H1 (cell line): ENCODE measurements around the gene PLPP2. TPM values are rescaled to one million over a fixed set of nuclear protein-coding genes. Genes with fewer than 3 reads are reported as not detected.

Experiments used
- CTCF ChIA-PET: fragments of 300-600 bp; sonication (Branson Sonifier 250); formaldehyde crosslinking; loops from one replicate; lab custom pipeline; 2021; ENCODE audit not compliant: partially characterized antibody; lab: Charles Lee
- POLR2A ChIA-PET: fragments of 300-600 bp; sonication (Branson Sonifier 250); formaldehyde crosslinking; loops from one replicate; lab custom pipeline; 2021; ENCODE audit warnings: inconsistent platforms; ENCODE audit not compliant: partially characterized antibody; lab: Charles Lee
- DNase-seq, 2 experiments: peaks; one replicate each; pipeline versions ENCODE4 v3.0.0 to v3.0.0-alpha.2; 2010 to 2022; ENCODE audit warnings: low spot score in 2 of 2, low read depth in 1 of 2, mixed read lengths in 1 of 2
- FAIRE-seq: peaks from 2 replicates; lab custom pipeline; 2011; peaks lifted over from hg19 to GRCh38; lab: Jason Lieb, UNC
- H2AFZ ChIP-seq: 2 replicates; pipeline ENCODE4 v1.8.1; 2012; ENCODE audit warnings: low read length, inconsistent platforms
- H2AK5ac ChIP-seq: 2 replicates; pipeline ENCODE4 v1.6.1; 2013; ENCODE audit warnings: low read depth, low read length
- H2BK120ac ChIP-seq: replicated peaks from 2 replicates; pipeline ENCODE3; 2013; ENCODE audit warnings: low read depth, low read length, inconsistent platforms
- H2BK12ac ChIP-seq: 2 replicates; pipeline ENCODE4 v1.6.1; 2013; ENCODE audit warnings: low read depth, low read length
- H2BK15ac ChIP-seq: 2 replicates; pipeline ENCODE4 v1.6.1; 2013; ENCODE audit warnings: low read length
- H2BK20ac ChIP-seq: 2 replicates; pipeline ENCODE4 v1.6.1; 2013; ENCODE audit warnings: low read length
- H2BK5ac ChIP-seq: 2 replicates; pipeline ENCODE4 v1.6.1; 2013; ENCODE audit warnings: low read depth, low read length
- H3K14ac ChIP-seq: 2 replicates; pipeline ENCODE4 v1.6.1; 2013; ENCODE audit warnings: inconsistent platforms; ENCODE audit not compliant: insufficient read length
- H3K18ac ChIP-seq: 2 replicates; pipeline ENCODE4 v1.6.1; 2013; ENCODE audit warnings: low read length; ENCODE audit errors: extremely low read depth
- H3K23ac ChIP-seq: 2 replicates; pipeline ENCODE4 v1.6.1; 2013; ENCODE audit warnings: inconsistent platforms; ENCODE audit not compliant: insufficient read length
- H3K23me2 ChIP-seq: 2 replicates; pipeline ENCODE4 v1.6.1; 2013; ENCODE audit warnings: low read depth, low read length
- H3K27ac ChIP-seq: 2 replicates; pipeline ENCODE4 v1.6.1; 2011; ENCODE audit warnings: low read depth, low read length, inconsistent platforms
- H3K27me3 ChIP-seq, 4 experiments: replicated peaks in 1 of 4; 1 replicate in 1 of 4; 2 replicates in 3 of 4; pipeline versions ENCODE4 v1.6.1 to v1.8.1; 2011 to 2013; ENCODE audit warnings: low read length in 3 of 4, mild to moderate bottlenecking in 3 of 4, inconsistent platforms in 2 of 4, mixed read lengths in 2 of 4, moderate library complexity in 1 of 4; ENCODE audit not compliant: control insufficient read depth in 3 of 4, insufficient read depth in 3 of 4; ENCODE audit errors: extremely low read depth in 1 of 4
- H3K36me3 ChIP-seq, 4 experiments: 2 replicates each; pipeline versions ENCODE4 v1.6.1 to v1.8.1; 2011 to 2013; ENCODE audit warnings: mild to moderate bottlenecking in 4 of 4, low read length in 3 of 4, moderate library complexity in 2 of 4, control low read depth in 1 of 4, inconsistent platforms in 1 of 4; ENCODE audit not compliant: insufficient read depth in 4 of 4, control insufficient read depth in 2 of 4
- H3K4ac ChIP-seq: replicated peaks from 2 replicates; pipeline ENCODE3; 2013; ENCODE audit warnings: low read length, low read depth, mixed read lengths, inconsistent platforms; ENCODE audit not compliant: insufficient read length
- H3K4me1 ChIP-seq, 4 experiments: replicated peaks in 1 of 4; 1 replicate in 1 of 4; 2 replicates in 3 of 4; pipeline versions ENCODE4 v1.6.1 to v1.8.1; 2011 to 2013; ENCODE audit warnings: low read length in 3 of 4, inconsistent platforms in 2 of 4, mixed read lengths in 1 of 4; ENCODE audit not compliant: insufficient read depth in 4 of 4, control insufficient read depth in 3 of 4
- H3K4me2 ChIP-seq, 2 experiments: 2 replicates each; pipeline versions ENCODE4 v1.6.1 to v1.8.1; 2011 to 2013; ENCODE audit warnings: low read depth in 2 of 2, low read length in 2 of 2, control low read depth in 1 of 2, inconsistent platforms in 1 of 2, mild to moderate bottlenecking in 1 of 2; ENCODE audit not compliant: insufficient read depth in 1 of 2
- H3K4me3 ChIP-seq, 4 experiments: fragments of 200-600, 300-600 bp in 1 of 4; sonication (generic), shearing (Covaris generic), sonication (Bioruptor Twin) in 1 of 4; 2 replicates each; pipeline versions ENCODE4 v1.5.1 to v1.8.1; 2011 to 2016; ENCODE audit warnings: low read length in 4 of 4, low read depth in 3 of 4, control low read depth in 2 of 4, inconsistent platforms in 2 of 4, mild to moderate bottlenecking in 2 of 4, mixed read lengths in 1 of 4, moderate library complexity in 1 of 4; ENCODE audit not compliant: insufficient read depth in 2 of 4; ENCODE audit errors: extremely low read depth in 1 of 4
- H3K56ac ChIP-seq: replicated peaks from 2 replicates; pipeline ENCODE3; 2013; ENCODE audit warnings: low read depth, mild to moderate bottlenecking, mixed read lengths, low read length, inconsistent platforms; ENCODE audit not compliant: insufficient read length
- H3K79me1 ChIP-seq: 2 replicates; pipeline ENCODE4 v1.6.1; 2013; ENCODE audit warnings: low read depth, low read length, control low read depth
- H3K79me2 ChIP-seq, 2 experiments: 2 replicates each; pipeline versions ENCODE4 v1.6.1 to v1.8.1; 2012 to 2013; ENCODE audit warnings: low read length in 2 of 2, mild to moderate bottlenecking in 2 of 2, inconsistent platforms in 1 of 2; ENCODE audit not compliant: insufficient read depth in 2 of 2, control insufficient read depth in 1 of 2
- H3K9ac ChIP-seq, 4 experiments: replicated peaks in 1 of 4; 1 replicate in 1 of 4; 2 replicates in 3 of 4; pipeline versions ENCODE4 v1.6.1 to v1.8.1; 2011 to 2013; ENCODE audit warnings: low read depth in 3 of 4, low read length in 3 of 4, control low read depth in 2 of 4, mild to moderate bottlenecking in 2 of 4, moderate library complexity in 2 of 4, inconsistent platforms in 1 of 4; ENCODE audit errors: extremely low read depth in 1 of 4
- H3K9me3 ChIP-seq, 2 experiments: 2 replicates each; pipeline versions ENCODE4 v1.6.1 to v1.8.1; 2012 to 2013; ENCODE audit warnings: mild to moderate bottlenecking in 2 of 2, moderate library complexity in 2 of 2, control low read depth in 1 of 2, inconsistent platforms in 1 of 2, low read depth in 1 of 2, low read length in 1 of 2, mixed read lengths in 1 of 2; ENCODE audit not compliant: insufficient read depth in 2 of 2
- H4K20me1 ChIP-seq, 2 experiments: replicated peaks in 1 of 2; 2 replicates each; pipeline versions ENCODE3 to v1.8.1; 2011 to 2013; ENCODE audit warnings: inconsistent platforms in 2 of 2, low read length in 2 of 2, mild to moderate bottlenecking in 1 of 2; ENCODE audit not compliant: insufficient read depth in 2 of 2, control insufficient read depth in 1 of 2
- H4K5ac ChIP-seq: 2 replicates; pipeline ENCODE4 v1.6.1; 2013; ENCODE audit warnings: low read length, low read depth, mixed read lengths, inconsistent platforms; ENCODE audit not compliant: insufficient read length
- H4K8ac ChIP-seq: 2 replicates; pipeline ENCODE4 v1.8.0; 2013; ENCODE audit warnings: mild to moderate bottlenecking, moderate library complexity, low read length, inconsistent platforms; ENCODE audit not compliant: insufficient read depth; ENCODE audit errors: extremely low read depth
- H4K91ac ChIP-seq: replicated peaks from 2 replicates; pipeline ENCODE3; 2013; ENCODE audit warnings: low read length, mixed read lengths, inconsistent platforms; ENCODE audit not compliant: insufficient read length
- BRCA1 ChIP-seq: IDR thresholded peaks from 2 replicates; pipeline ENCODE4 v1.6.1; 2012; ENCODE audit warnings: low read depth, low read length, improper control_type of control experiment
- RFX5 ChIP-seq: IDR thresholded peaks from 2 replicates; pipeline ENCODE4 v1.6.1; 2011; ENCODE audit warnings: low read depth, low read length, improper control_type of control experiment, borderline replicate concordance
- SP2 ChIP-seq: IDR thresholded peaks from 2 replicates; pipeline ENCODE4 v1.6.1; 2012; ENCODE audit warnings: mild to moderate bottlenecking, low read length, inconsistent platforms
- WGBS, 2 experiments: shearing (Covaris generic) in 1 of 2; methylation state at CpG; one replicate each; pipeline versions ENCODE4 v1.1.6 to v1.1.7; 2013 to 2015; ENCODE audit warnings: low lambda C conversion rate in 2 of 2, mixed read lengths in 2 of 2, inconsistent platforms in 1 of 2, low coverage in 1 of 2, missing lambda C conversion rate in 1 of 2; ENCODE audit not compliant: insufficient replicate concordance in 2 of 2, insufficient coverage in 1 of 2, insufficient read length in 1 of 2; ENCODE audit errors: extremely low coverage in 1 of 2, missing lambda C conversion rate in 1 of 2; 5-methylcytosine and 5-hydroxymethylcytosine counted together
- polyA plus RNA-seq, 7 experiments: library from polyadenylated mRNA; depleted of rRNA in 3 of 7; stranded (reverse) in 5 of 7; unstranded in 2 of 7; fragments of >200 nt in 5 of 7; fragments of 200-250 nt in 2 of 7; gene quantifications; 1 replicate in 5 of 7; 2 replicates in 1 of 7; 4 replicates in 1 of 7; pipeline versions ENCODE4 v1.2.1 to v1.2.3, GENCODE V29; 2011 to 2013; ENCODE audit warnings: missing spikeins in 2 of 7, mixed read lengths in 2 of 7
- total RNA-seq: library from RNA; stranded (reverse); fragmentation: NEBNext Ultra II Directional; extraction: Animal tissue kit (Norgen Biotek cat#: 25700); gene quantifications from 2 replicates; pipeline ENCODE4 v1.2.1, GENCODE V29; 2021

PLPP2 gene
- total and polyA plus RNA-seq, 2 of the 8 experiments (the other 6 are each of a cell fraction or from before 2014, with no cell fraction given), result 101 to 195 TPM

- Histone ChIP-seq H2BK120ac (no peak overlapping the region), H3K36me3 (peaks cover 0 to 7% (median 4%) of the 10 kb centered on the region in 4 experiments; a peak in 5 of 8 replicates), H3K4ac (no peak overlapping the region), H3K14ac (no peak overlapping the region), H3K27me3 (no peaks in the 10 kb centered on the region), H4K20me1 (peaks cover 0 to 5% of the 10 kb centered on the region in 2 experiments), H3K9me3 (no peaks in the 10 kb centered on the region), H3K23ac (no peak overlapping the region), H4K91ac (no peak overlapping the region), H2AFZ (no peak overlapping the region), H2BK20ac (no peak overlapping the region), H3K56ac (no peak overlapping the region), H3K27ac (no peak overlapping the region), H3K4me3 (no peak overlapping the region), H2BK15ac (no peak overlapping the region), H3K4me2 (no peak overlapping the region), H2BK12ac (no peak overlapping the region), H3K18ac (no peak overlapping the region), H3K79me2 (no peaks in the 10 kb centered on the region), H3K9ac (no peak overlapping the region), H3K23me2 (no peaks in the 10 kb centered on the region), H3K4me1 (peaks cover 0 to 6% (median 3%) of the 10 kb centered on the region in 4 experiments; a peak in 2 of 7 replicates), H2AK5ac (no peak overlapping the region), H2BK5ac (no peak overlapping the region), H4K5ac (no peak overlapping the region), H4K8ac (no peak overlapping the region), H3K79me1 (no peaks in the 10 kb centered on the region)
- TF ChIP-seq SP2 (no peak), RFX5 (no peak), BRCA1 (no peak)
- POLR2A ChIA-PET, result interaction anchor here (9.9 kb wide), 1 partner anchor 13 kb away, joined by 88 read pairs; no protein-coding TSS in a partner anchor
- DNase-seq (no peak), FAIRE-seq (no peak)
- CTCF ChIA-PET, result interaction anchor here (1.1 kb wide), 1 partner anchor 21 kb away, joined by 4 read pairs; no protein-coding TSS in a partner anchor
- WGBS, 2 experiments, result 87% methylated on average over 9 of the region's 9 CpGs; no CpG with 5 or more reads in 1 of the 2 experiments
These were observed 16.2 kb downstream of the PLPP2 start for GRCh38 chr19:275000-275399.
